Tibial nerve (tissue), 4 donors: Measurements from ENCODE around the gene MANBA. TPM values are rescaled to one million over a fixed set of nuclear protein-coding genes. Genes with fewer than 3 reads are reported as not detected.
"Not testable (repeated sequence)": the region's sequence is repeated elsewhere in the genome, so short reads cannot be mapped to it uniquely, and the experiment has no call there.

Source experiments
- DNase-seq, 2 donors: peaks; one replicate each; pipeline ENCODE4 v3.0.0-alpha.2; 2019; ENCODE audit warnings: low spot score in 2 of 2
- H3K27ac ChIP-seq, 4 donors: fragments of 200-600 bp; sonication (generic) in 3 of 4; one replicate each; pipeline ENCODE4 v1.5.1; 2017 to 2019; ENCODE audit warnings: mild to moderate bottlenecking in 1 of 4
- H3K27me3 ChIP-seq, 2 donors: fragments of 200-600 bp; sonication (generic) in 1 of 2; one replicate each; pipeline versions ENCODE4 v1.5.1 to v1.6.0; 2017 to 2019
- H3K36me3 ChIP-seq, 3 donors: fragments of 200-600 bp; sonication (generic); one replicate each; pipeline ENCODE4 v1.5.1; 2018 to 2019
- H3K4me1 ChIP-seq, 4 donors: fragments of 200-600 bp; sonication (generic) in 3 of 4; one replicate each; pipeline ENCODE4 v1.5.1; 2017 to 2019
- H3K4me3 ChIP-seq, 4 donors: fragments of 200-600 bp; sonication (generic) in 3 of 4; one replicate each; pipeline ENCODE4 v1.5.1; 2017 to 2019; ENCODE audit warnings: mild to moderate bottlenecking in 1 of 4, moderate library complexity in 1 of 4
- H3K9me3 ChIP-seq, 4 donors: fragments of 200-600 bp; sonication (generic) in 3 of 4; one replicate each; pipeline ENCODE4 v1.5.1; 2017 to 2019
- EP300 ChIP-seq, 2 donors: sonication (generic); formaldehyde crosslinking; IDR thresholded peaks; one replicate each; pipeline ENCODE4 v1.6.1; 2017; ENCODE audit warnings: antibody characterized with exemption in 2 of 2, mild to moderate bottlenecking in 1 of 2
- POLR2A ChIP-seq, 2 donors: fragments of 450-650 bp; IDR thresholded peaks; one replicate each; pipeline ENCODE4 v1.6.1; 2017; ENCODE audit warnings: antibody characterized with exemption in 2 of 2, mild to moderate bottlenecking in 2 of 2, moderate library complexity in 2 of 2
- WGBS, 2 donors: methylation state at CpG; one replicate each; pipeline ENCODE4 v1.1.5; 2018; 5-methylcytosine and 5-hydroxymethylcytosine counted together
- total RNA-seq, 4 donors: library from RNA; depleted of rRNA; stranded (reverse); fragments of >200 nt; gene quantifications; one replicate each; pipeline ENCODE4 v1.1.0, GENCODE V29; 2016
- TF ChIP-seq, protein P1 (sequence below), 5 experiments: fragments of 200-600 bp in 3 of 5; fragments of 450-650 bp in 2 of 5; sonication (generic) in 3 of 5; IDR thresholded peaks; one replicate each; pipeline ENCODE4 v1.5.1; 2016 to 2019; ENCODE audit warnings: antibody characterized with exemption in 5 of 5, mild to moderate bottlenecking in 3 of 5, moderate library complexity in 2 of 5

Gene MANBA
- total RNA-seq, 4 donors from 2014 or later: 26.1 to 38.1 (median 31.9) TPM

DNA sequence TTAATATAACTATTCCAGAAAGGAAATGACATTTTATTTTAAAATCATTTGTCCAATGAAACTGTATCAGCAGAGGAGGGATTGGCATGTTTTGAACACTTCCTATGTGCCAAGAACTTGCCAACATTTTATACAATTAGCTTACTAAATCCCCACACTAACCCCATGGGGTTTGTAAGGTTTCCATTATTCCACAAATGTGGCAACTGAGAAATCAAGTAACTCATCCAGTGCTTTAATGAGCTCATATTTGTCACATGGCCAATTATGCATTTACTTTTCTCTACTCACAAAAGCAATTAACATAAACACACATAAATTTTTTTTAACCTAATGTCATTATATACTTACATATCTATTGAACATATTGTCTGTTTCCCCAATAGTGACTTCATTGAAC lies 37.3 kb downstream of the MANBA start:
- H3K4me1 ChIP-seq: no peaks in the 10 kb centered on the region
- DNase-seq: no peak
- H3K9me3 ChIP-seq: no peaks in the 10 kb centered on the region
- H3K4me3 ChIP-seq: no peak overlapping the region
- H3K27me3 ChIP-seq: no peaks in the 10 kb centered on the region
- peaks cover 0 to 39% (median 0%) of the 10 kb centered on the region in 3 donors for H3K36me3 ChIP-seq
- no peak overlapping the region for H3K27ac ChIP-seq
- TF ChIP-seq POLR2A (IDR thresholded peaks at IDR 0.05): no peak
- TF ChIP-seq, protein P1, sequence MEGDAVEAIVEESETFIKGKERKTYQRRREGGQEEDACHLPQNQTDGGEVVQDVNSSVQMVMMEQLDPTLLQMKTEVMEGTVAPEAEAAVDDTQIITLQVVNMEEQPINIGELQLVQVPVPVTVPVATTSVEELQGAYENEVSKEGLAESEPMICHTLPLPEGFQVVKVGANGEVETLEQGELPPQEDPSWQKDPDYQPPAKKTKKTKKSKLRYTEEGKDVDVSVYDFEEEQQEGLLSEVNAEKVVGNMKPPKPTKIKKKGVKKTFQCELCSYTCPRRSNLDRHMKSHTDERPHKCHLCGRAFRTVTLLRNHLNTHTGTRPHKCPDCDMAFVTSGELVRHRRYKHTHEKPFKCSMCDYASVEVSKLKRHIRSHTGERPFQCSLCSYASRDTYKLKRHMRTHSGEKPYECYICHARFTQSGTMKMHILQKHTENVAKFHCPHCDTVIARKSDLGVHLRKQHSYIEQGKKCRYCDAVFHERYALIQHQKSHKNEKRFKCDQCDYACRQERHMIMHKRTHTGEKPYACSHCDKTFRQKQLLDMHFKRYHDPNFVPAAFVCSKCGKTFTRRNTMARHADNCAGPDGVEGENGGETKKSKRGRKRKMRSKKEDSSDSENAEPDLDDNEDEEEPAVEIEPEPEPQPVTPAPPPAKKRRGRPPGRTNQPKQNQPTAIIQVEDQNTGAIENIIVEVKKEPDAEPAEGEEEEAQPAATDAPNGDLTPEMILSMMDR (IDR thresholded peaks at IDR 0.05): no peak

DNA sequence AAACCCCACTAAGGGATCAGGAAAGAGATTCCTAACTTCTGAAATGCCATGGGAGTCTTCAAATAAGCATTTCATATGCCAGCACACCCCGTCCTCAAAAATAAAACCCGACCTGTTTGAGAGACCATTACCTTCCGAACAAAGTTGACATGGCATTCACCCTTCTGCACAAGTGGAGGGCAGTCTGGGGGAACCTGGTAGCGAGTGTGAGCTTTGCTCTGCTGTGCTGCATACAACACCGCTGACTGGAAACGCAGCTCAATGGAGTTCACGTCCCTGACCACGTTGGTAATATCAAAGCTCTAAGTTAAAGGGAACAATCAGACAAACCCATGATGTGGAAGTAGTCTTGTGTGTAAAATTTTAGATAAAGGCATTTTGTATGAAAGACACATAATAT lies 38.0 kb downstream of the MANBA start:
- Histone ChIP-seq H3K27ac (no peak overlapping the region), H3K36me3 (peaks cover 0 to 42% (median 0%) of the 10 kb centered on the region in 3 donors), H3K9me3 (no peaks in the 10 kb centered on the region), H3K27me3 (no peaks in the 10 kb centered on the region), H3K4me3 (no peak overlapping the region), H3K4me1 (no peaks in the 10 kb centered on the region)
- WGBS, 2 donors: 95 to 99% methylated on average over 8 of the region's 8 CpGs
- DNase-seq: no peak
- TF ChIP-seq POLR2A (IDR thresholded peaks at IDR 0.05) (no peak), EP300 (IDR thresholded peaks at IDR 0.05) (no peak)
- TF ChIP-seq, protein P1 (IDR thresholded peaks at IDR 0.05): no peak

DNA sequence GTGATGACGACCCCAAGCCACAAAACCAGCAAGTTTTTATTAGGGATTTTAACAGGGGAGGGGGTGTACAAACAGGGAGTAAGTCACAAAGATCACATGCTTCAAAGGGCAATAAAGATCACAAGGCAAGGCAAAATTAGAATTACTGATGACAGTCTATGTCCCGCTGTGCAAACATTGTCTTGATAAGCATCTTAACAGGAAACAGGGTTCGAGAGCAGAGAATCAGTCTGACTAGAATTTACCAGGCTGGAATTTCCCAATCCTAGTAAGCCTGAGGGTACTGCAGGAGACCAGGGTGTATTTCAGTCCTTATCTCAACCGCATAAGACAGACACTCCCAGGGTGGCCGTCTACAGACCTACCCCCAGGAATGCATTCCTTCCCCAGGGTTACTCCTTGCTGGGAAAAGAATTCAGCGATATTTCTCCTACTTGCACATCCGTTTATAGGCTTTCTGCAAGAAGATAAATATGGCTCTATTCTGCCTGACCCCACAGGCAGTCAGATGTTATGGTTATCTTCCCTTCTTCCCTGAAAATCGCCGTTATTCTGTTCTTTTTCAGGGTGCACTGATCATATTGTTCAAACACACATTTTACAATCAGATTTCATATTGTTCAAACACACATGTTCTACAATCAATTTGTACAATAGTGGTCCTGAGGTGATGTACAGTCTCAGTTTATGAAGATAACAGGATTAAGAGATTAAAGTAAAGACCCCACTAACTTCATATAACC lies 41.8 kb downstream of the MANBA start:
- DNase-seq, H3K27ac ChIP-seq, H3K4me1 ChIP-seq, H3K9me3 ChIP-seq, H3K4me3 ChIP-seq, H3K27me3 ChIP-seq: not testable (repeated sequence)
- WGBS, 2 donors: 81 to 86% methylated on average over 9 of the region's 9 CpGs
- peaks cover 0 to 44% (median 0%) of the 10 kb centered on the region in 3 donors for H3K36me3 ChIP-seq

DNA sequence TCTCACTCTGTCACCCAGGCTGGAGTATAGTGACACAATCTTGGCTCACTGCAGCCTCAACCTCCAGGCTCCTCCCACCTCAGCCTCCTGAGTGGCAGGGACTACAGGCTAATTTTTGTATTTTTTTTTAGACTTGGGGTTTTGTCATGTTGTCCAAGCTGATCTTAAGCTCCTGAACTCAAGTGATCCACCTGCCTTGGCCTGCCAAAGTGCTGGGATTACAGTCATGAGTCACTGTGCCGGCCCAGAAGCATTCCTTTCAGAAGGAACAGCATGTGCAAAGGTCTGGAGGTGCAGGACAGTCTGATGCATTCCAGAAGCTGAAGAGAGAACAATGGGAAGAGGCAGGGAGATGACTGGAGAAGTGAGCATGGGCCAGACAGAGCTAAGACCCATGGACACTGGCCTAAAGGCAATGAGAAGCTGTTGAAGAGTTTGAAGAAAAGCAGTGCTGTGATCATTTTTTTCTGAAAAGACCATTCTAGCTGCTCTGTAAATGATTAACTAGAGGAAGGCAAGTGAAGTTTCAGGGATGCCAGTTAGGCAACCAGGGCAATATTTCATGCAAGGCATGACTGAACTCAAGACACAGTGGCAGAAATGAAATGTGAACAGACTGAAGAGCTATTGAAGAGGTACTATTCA lies 43.2 kb downstream of the MANBA start:
- Histone ChIP-seq H3K27me3 (no peaks in the 10 kb centered on the region), H3K36me3 (peaks cover 0 to 42% (median 0%) of the 10 kb centered on the region in 3 donors), H3K27ac (no peak overlapping the region), H3K9me3 (no peaks in the 10 kb centered on the region), H3K4me3 (no peak overlapping the region), H3K4me1 (no peaks in the 10 kb centered on the region)
- no peak for DNase-seq
- TF ChIP-seq EP300 (IDR thresholded peaks at IDR 0.05) (no peak), POLR2A (IDR thresholded peaks at IDR 0.05) (no peak)
- TF ChIP-seq, protein P1 (IDR thresholded peaks at IDR 0.05): no peak
- 83 to 89% methylated on average over 1 of the region's 1 CpG for WGBS, 2 donors

DNA sequence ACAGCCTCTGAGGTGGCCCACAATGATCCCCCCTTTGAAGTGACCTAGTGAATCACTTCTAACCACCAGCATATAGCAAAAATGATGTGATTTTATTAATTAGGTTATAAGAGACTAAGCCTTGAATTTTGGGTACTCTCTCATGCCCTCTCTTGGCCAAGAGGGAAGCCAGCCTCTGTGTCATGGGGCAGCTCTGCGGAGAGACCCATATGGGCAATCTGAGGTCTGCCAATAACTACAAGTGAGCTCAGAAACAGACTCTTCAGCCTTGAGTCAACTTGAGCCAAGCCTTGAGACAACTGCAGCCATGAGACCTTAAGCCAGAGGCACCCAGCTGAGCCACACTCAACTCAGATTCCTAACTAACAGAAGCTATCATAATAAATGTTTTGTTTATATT lies 45.7 kb downstream of the MANBA start:
- peaks cover 0 to 5% (median 0%) of the 10 kb centered on the region in 4 donors for H3K9me3 ChIP-seq
- no peaks in the 10 kb centered on the region for H3K4me1 ChIP-seq
- peaks cover 0 to 40% (median 0%) of the 10 kb centered on the region in 3 donors for H3K36me3 ChIP-seq
- H3K4me3 ChIP-seq: no peak overlapping the region
- WGBS, 2 donors: 76 to 93% methylated on average over 1 of the region's 1 CpG
- TF ChIP-seq, protein P1 (IDR thresholded peaks at IDR 0.05): no peak
- no peak for TF ChIP-seq POLR2A (IDR thresholded peaks at IDR 0.05)
- no peak for TF ChIP-seq EP300 (IDR thresholded peaks at IDR 0.05)
- no peak for DNase-seq
- H3K27me3 ChIP-seq: no peaks in the 10 kb centered on the region
- H3K27ac ChIP-seq: no peak overlapping the region

DNA sequence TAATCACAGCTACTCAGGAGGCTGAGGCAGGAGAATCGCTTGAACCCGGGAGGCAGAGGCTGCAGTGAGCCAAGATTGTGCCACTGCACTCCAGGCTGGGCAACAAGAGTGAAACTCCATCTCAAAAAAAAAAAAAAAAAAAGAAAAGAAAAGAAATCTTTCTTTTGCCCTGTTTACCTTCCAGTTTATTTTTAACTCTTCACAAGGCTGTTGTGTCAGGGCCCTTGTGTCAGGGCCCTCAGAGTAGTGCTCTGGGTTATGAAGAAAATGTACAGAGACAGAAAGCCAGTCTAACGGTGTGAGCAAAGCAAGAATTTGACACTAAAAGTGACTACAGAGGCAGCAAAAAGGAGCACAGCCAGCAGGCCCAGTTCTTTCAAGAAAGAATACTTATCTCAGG lies 47.0 kb downstream of the MANBA start:
- not testable (repeated sequence) for H3K4me3 ChIP-seq, DNase-seq, H3K9me3 ChIP-seq, H3K27ac ChIP-seq, H3K27me3 ChIP-seq, H3K4me1 ChIP-seq
- WGBS, 2 donors: 89 to 93% methylated on average over 3 of the region's 3 CpGs
- H3K36me3 ChIP-seq: peaks cover 0 to 29% (median 0%) of the 10 kb centered on the region in 3 donors
